ENCODE data around the gene OSTF1. TPM values are rescaled to one million over a fixed set of nuclear protein-coding genes. Genes with fewer than 3 reads are reported as not detected.

OSTF1 gene
- total and polyA plus RNA-seq, 10 of the 15 experiments (the other 5 are each of a cell fraction or from before 2014, with no cell fraction given), result 36.2 to 82.4 (median 46.9) TPM

GRCh38 chr9:75117564-75117963 is 29.2 kb downstream of the OSTF1 start:
- H3K4me1 ChIP-seq (ENCODE audit: control insufficient read depth, insufficient read depth, low read length), result no peaks in the 10 kb centered on the region
- TF ChIP-seq ZBTB33 (IDR thresholded peaks at IDR 0.05), result no peak
- no peak for TF ChIP-seq EED (IDR thresholded peaks at IDR 0.05; ENCODE audit: low read depth)
- H3K36me3 ChIP-seq (ENCODE audit: control insufficient read depth in 2 of 2, insufficient read depth in 2 of 2, low read length in 1 of 2), result peaks cover 7% of the 10 kb centered on the region in 2 experiments
- H3K79me2 ChIP-seq (ENCODE audit: control insufficient read depth, insufficient read depth, low read length), result no peaks in the 10 kb centered on the region; the same call in none of the 2 replicates
- H3K4me2 ChIP-seq (ENCODE audit: control insufficient read depth, insufficient read depth), result no peak overlapping the region
- FAIRE-seq (no peak), DNase-seq (ENCODE audit: low read depth, low spot score) (no peak), ATAC-seq (no peak)
- H3K4me3 ChIP-seq, result no peak overlapping the region
- no peaks in the 10 kb centered on the region for H3K27me3 ChIP-seq (replicated peaks in 1 of 2; ENCODE audit: control insufficient read depth in 2 of 2, insufficient read depth in 2 of 2, low read length in 1 of 2)
- H3K27ac ChIP-seq (ENCODE audit: control insufficient read depth, insufficient read depth), result no peak overlapping the region
- ChIA-PET SMC1A (ENCODE audit: uncharacterized antibody, unreplicated experiment) (interaction anchor here (0.6 kb wide), 1 partner anchor 931 kb away, joined by 3 read pairs; no protein-coding TSS in a partner anchor), CTCF (interaction anchor here (0.9 kb wide), 1 partner anchor 12 kb away, joined by 4 read pairs; no protein-coding TSS in a partner anchor), RAD21 (ENCODE audit: unreplicated experiment) (no interaction called here), POLR2A (interaction anchor here (0.7 kb wide), 1 partner anchor 8 kb away, joined by 3 read pairs; no protein-coding TSS in a partner anchor)
- BruUV-seq (replicated peaks), result no TSS peak
- no peaks in the 10 kb centered on the region for H3K9me3 ChIP-seq (replicated peaks; ENCODE audit: control insufficient read depth, insufficient read depth, low read length)
- H4K20me1 ChIP-seq (ENCODE audit: control insufficient read depth, insufficient read depth), result 0 out of 2 replicates have a peak, but pooled peaks cover 3% of the 10 kb centered on the region
- WGBS (ENCODE audit: insufficient coverage, insufficient replicate concordance, low lambda C conversion rate, missing lambda C conversion rate), result 5% methylated on average over 1 of the region's 1 CpG
- in situ Hi-C loops (cut with MboI), result no loop called here
- no peak overlapping the region for H2AFZ ChIP-seq (ENCODE audit: control insufficient read depth, low read depth, low read length)
- no peak overlapping the region for H3K9ac ChIP-seq (ENCODE audit: control insufficient read depth, insufficient read depth, low read length)
- intact Hi-C loops (cut with micrococcal nuclease; ENCODE audit: unreplicated experiment), result no loop called here

- Histone ChIP-seq H3K79me2 (ENCODE audit: control insufficient read depth, insufficient read depth, low read length) (no peaks in the 10 kb centered on the region; the same call in 1 of the 2 replicates), H3K9me3 (replicated peaks; ENCODE audit: control insufficient read depth, insufficient read depth, low read length) (no peaks in the 10 kb centered on the region), H3K36me3 (ENCODE audit: control insufficient read depth in 2 of 2, insufficient read depth in 2 of 2, low read length in 1 of 2) (peaks cover 7% of the 10 kb centered on the region in 2 experiments), H3K4me1 (ENCODE audit: control insufficient read depth, insufficient read depth, low read length) (no peaks in the 10 kb centered on the region), H3K27ac (ENCODE audit: control insufficient read depth, insufficient read depth) (no peak overlapping the region), H3K27me3 (replicated peaks in 1 of 2; ENCODE audit: control insufficient read depth in 2 of 2, insufficient read depth in 2 of 2, low read length in 1 of 2) (no peaks in the 10 kb centered on the region), H2AFZ (ENCODE audit: control insufficient read depth, low read depth, low read length) (no peak overlapping the region), H3K9ac (ENCODE audit: control insufficient read depth, insufficient read depth, low read length) (no peak overlapping the region), H4K20me1 (ENCODE audit: control insufficient read depth, insufficient read depth) (0 out of 2 replicates have a peak, but pooled peaks cover 3% of the 10 kb centered on the region), H3K4me3 (no peak overlapping the region), H3K4me2 (ENCODE audit: control insufficient read depth, insufficient read depth) (no peak overlapping the region)
- BruUV-seq (replicated peaks), result no TSS peak
- TF ChIP-seq KAT2A (conservative IDR thresholded peaks at IDR 0.05; ENCODE audit: control insufficient read depth, low read depth, low read length) (no peak), NFXL1 (IDR thresholded peaks at IDR 0.05; ENCODE audit: borderline replicate concordance) (no peak), MYB (IDR thresholded peaks at IDR 0.05; ENCODE audit: borderline replicate concordance, low read depth, low read length) (no peak), CBX3 (IDR thresholded peaks at IDR 0.05; ENCODE audit: borderline replicate concordance, low read depth) (no peak), EZH2 (IDR thresholded peaks at IDR 0.05; ENCODE audit: borderline replicate concordance, control insufficient read depth, low read depth, low read length) (no peak), SMARCA5 (IDR thresholded peaks at IDR 0.05) (no peak), MYC (IDR thresholded peaks at IDR 0.05; ENCODE audit: insufficient read depth, insufficient read length, insufficient replicate concordance, low read length, severe bottlenecking) (no peak), ATF3 (IDR thresholded peaks at IDR 0.05; ENCODE audit: borderline replicate concordance, extremely low read depth, low read depth, low read length) (no peak), NR2C2 (IDR thresholded peaks at IDR 0.05; ENCODE audit: borderline replicate concordance, control insufficient read depth, insufficient read length, low read depth) (no peak), ZNF274 (IDR thresholded peaks at IDR 0.05; ENCODE audit: insufficient read depth, insufficient read length) (no peak), RCOR1 (conservative IDR thresholded peaks at IDR 0.05; ENCODE audit: low read depth, low read length) (no peak), CHD4 (IDR thresholded peaks at IDR 0.05) (no peak)
- ChIA-PET SMC1A (ENCODE audit: uncharacterized antibody, unreplicated experiment) (interaction anchor here (1.7 kb wide), 1 partner anchor 13 kb away, joined by 6 read pairs; no protein-coding TSS in a partner anchor), CTCF (interaction anchor here (0.9 kb wide), 1 partner anchor 9 kb away, joined by 3 read pairs; no protein-coding TSS in a partner anchor), RAD21 (ENCODE audit: unreplicated experiment) (no interaction called here), POLR2A (no interaction called here)
- DNase-seq (ENCODE audit: low read depth, low spot score) (no peak), ATAC-seq (no peak), FAIRE-seq (no peak)
- in situ Hi-C loops (cut with MboI) (no loop called here), intact Hi-C loops (cut with micrococcal nuclease; ENCODE audit: unreplicated experiment) (no loop called here)
- 96% methylated on average over 4 of the region's 4 CpGs for WGBS (ENCODE audit: insufficient coverage, insufficient replicate concordance, low lambda C conversion rate, missing lambda C conversion rate)
Observed at GRCh38 chr9:75120686-75121085, 32.4 kb downstream of the OSTF1 start.

Measured in GM12878 (cell line).